ENCODE measurements around the gene HECW1.

HECW1 gene

DNA sequence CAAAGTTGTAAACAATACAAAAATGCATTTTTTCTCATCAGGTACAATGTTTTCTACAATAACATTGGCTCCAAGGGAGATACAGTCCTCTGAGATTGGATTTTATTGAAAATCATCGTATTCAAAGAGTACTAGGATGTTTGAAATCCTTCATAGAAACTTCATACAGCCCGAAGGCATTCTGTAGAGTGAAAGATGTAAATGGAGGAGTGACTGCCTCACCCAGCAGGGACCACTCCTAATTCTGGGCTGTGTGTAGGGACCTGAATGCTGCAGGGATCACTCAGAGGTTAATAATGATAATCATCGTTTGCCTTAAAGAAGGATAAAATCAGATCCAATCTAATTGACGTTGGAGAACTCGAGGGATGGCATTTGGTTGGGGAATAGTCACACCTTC, 198.6 kb downstream of the HECW1 start:
- H3K4me3 ChIP-seq (ENCODE audit: low read length, poor library complexity, severe bottlenecking): no peak overlapping the region
- H3K36me3 ChIP-seq (ENCODE audit: insufficient read depth, low read length): no peaks in the 10 kb centered on the region
- H3K9me3 ChIP-seq (ENCODE audit: insufficient read depth, low read depth, low read length): no peaks in the 10 kb centered on the region
- H3F3A ChIP-seq (ENCODE audit: low read depth): no peaks in the 10 kb centered on the region
- H4K20me1 ChIP-seq (ENCODE audit: insufficient read depth, low read length, poor library complexity, severe bottlenecking): no peaks in the 10 kb centered on the region
- no peak overlapping the region for H2AFZ ChIP-seq (ENCODE audit: low read length)
- no peaks in the 10 kb centered on the region for H3K27me3 ChIP-seq (ENCODE audit: insufficient read depth, low read length, poor library complexity, severe bottlenecking)
- no peaks in the 10 kb centered on the region for H3K9me2 ChIP-seq (replicated peaks; ENCODE audit: low read depth, low read length)
- no peaks in the 10 kb centered on the region for H3K4me1 ChIP-seq (ENCODE audit: insufficient read depth, low read length, poor library complexity, severe bottlenecking)
- TF ChIP-seq CTCF (conservative IDR thresholded peaks at IDR 0.05; ENCODE audit: low read length): no peak
- no peak for TF ChIP-seq EZH2phosphoT487 (IDR thresholded peaks at IDR 0.05; ENCODE audit: borderline replicate concordance)
- H3K9ac ChIP-seq (ENCODE audit: low read depth, low read length, poor library complexity, severe bottlenecking): no peak overlapping the region
- H3K79me2 ChIP-seq (ENCODE audit: insufficient read depth, low read length): no peaks in the 10 kb centered on the region
- no peak overlapping the region for H3K4me2 ChIP-seq (ENCODE audit: low read depth, low read length, poor library complexity, severe bottlenecking)

GRCh38 chr7:43311694-43312093, 199.2 kb downstream of the HECW1 start:
- H3K9me3 ChIP-seq (ENCODE audit: insufficient read depth, low read depth, low read length): no peaks in the 10 kb centered on the region
- no peaks in the 10 kb centered on the region for H4K20me1 ChIP-seq (ENCODE audit: insufficient read depth, low read length, poor library complexity, severe bottlenecking)
- H3K79me2 ChIP-seq (ENCODE audit: insufficient read depth, low read length): no peaks in the 10 kb centered on the region
- no peaks in the 10 kb centered on the region for H3K9me2 ChIP-seq (replicated peaks; ENCODE audit: low read depth, low read length)
- H3K4me3 ChIP-seq (ENCODE audit: low read length, poor library complexity, severe bottlenecking): no peak overlapping the region
- H3K9ac ChIP-seq (ENCODE audit: low read depth, low read length, poor library complexity, severe bottlenecking): no peak overlapping the region
- no peaks in the 10 kb centered on the region for H3K36me3 ChIP-seq (ENCODE audit: insufficient read depth, low read length)
- TF ChIP-seq EZH2phosphoT487 (IDR thresholded peaks at IDR 0.05; ENCODE audit: borderline replicate concordance): no peak
- TF ChIP-seq CTCF (conservative IDR thresholded peaks at IDR 0.05; ENCODE audit: low read length): no peak
- no peak overlapping the region for H2AFZ ChIP-seq (ENCODE audit: low read length)
- no peaks in the 10 kb centered on the region for H3F3A ChIP-seq (ENCODE audit: low read depth)
- H3K4me1 ChIP-seq (ENCODE audit: insufficient read depth, low read length, poor library complexity, severe bottlenecking): no peaks in the 10 kb centered on the region
- H3K4me2 ChIP-seq (ENCODE audit: low read depth, low read length, poor library complexity, severe bottlenecking): no peak overlapping the region
- no peaks in the 10 kb centered on the region for H3K27me3 ChIP-seq (ENCODE audit: insufficient read depth, low read length, poor library complexity, severe bottlenecking)

DNA sequence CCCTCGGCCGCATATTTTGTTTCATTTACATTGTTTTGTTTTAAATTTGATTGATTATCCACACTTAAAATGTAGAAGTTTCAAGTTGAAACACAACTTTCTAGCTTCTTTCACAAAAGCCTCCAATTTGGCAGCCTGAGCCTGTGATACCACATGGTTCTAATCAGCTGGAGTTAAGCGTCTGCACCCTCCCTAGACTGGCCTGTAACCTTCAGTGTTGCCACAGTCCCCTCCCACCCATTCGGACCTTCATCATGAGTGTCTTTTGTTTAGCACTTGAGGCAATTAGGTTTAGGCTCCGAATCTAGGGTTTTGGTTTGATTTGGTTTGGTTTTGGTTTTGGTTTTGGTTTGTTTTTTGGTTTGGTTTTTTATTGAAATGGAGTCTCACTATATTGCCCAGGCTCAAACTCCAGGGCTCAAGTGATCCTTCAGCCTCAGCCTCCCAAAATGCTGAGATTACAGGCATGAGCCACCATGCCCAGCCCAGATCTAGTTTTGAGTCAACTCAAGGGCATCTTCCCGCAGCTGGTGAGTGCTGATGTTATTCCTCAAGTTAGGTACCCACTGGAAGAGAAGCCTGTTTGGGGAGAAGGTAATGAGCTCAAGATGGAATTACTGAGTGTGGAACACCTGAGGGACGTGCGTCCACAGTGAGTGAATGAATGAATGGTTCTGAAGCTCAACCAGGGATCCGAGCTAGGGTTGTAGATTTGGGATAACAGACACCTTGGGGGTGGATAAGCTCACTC, 201.4 kb downstream of the HECW1 start:
- H3K27me3 ChIP-seq (ENCODE audit: insufficient read depth, low read length, poor library complexity, severe bottlenecking): no peaks in the 10 kb centered on the region

More for the DNA sequence above, 201.4 kb downstream of the HECW1 start:
- Histone ChIP-seq H3K4me3 (ENCODE audit: low read length, poor library complexity, severe bottlenecking) (no peak overlapping the region), H4K20me1 (ENCODE audit: insufficient read depth, low read length, poor library complexity, severe bottlenecking) (no peaks in the 10 kb centered on the region), H3F3A (ENCODE audit: low read depth) (no peaks in the 10 kb centered on the region), H3K79me2 (ENCODE audit: insufficient read depth, low read length) (no peaks in the 10 kb centered on the region), H3K9ac (ENCODE audit: low read depth, low read length, poor library complexity, severe bottlenecking) (no peak overlapping the region), H3K9me2 (replicated peaks; ENCODE audit: low read depth, low read length) (no peaks in the 10 kb centered on the region), H3K36me3 (ENCODE audit: insufficient read depth, low read length) (no peaks in the 10 kb centered on the region), H2AFZ (ENCODE audit: low read length) (no peak overlapping the region), H3K9me3 (ENCODE audit: insufficient read depth, low read depth, low read length) (no peaks in the 10 kb centered on the region), H3K4me1 (ENCODE audit: insufficient read depth, low read length, poor library complexity, severe bottlenecking) (no peaks in the 10 kb centered on the region), H3K4me2 (ENCODE audit: low read depth, low read length, poor library complexity, severe bottlenecking) (no peak overlapping the region)
- no peak for TF ChIP-seq CTCF (conservative IDR thresholded peaks at IDR 0.05; ENCODE audit: low read length)
- TF ChIP-seq EZH2phosphoT487 (IDR thresholded peaks at IDR 0.05; ENCODE audit: borderline replicate concordance): no peak
